Progenitor cell of endocrine pancreas (in vitro differentiated cells): ENCODE data around the gene STAB2. TPM values are rescaled to one million over a fixed set of nuclear protein-coding genes. Genes with fewer than 3 reads are reported as not detected.

Experiments
- DNase-seq: peaks from one replicate; pipeline ENCODE4 v3.0.0; 2021; ENCODE audit warnings: low spot score; ENCODE audit not compliant: unreplicated experiment
- H3K27ac Mint-ChIP-seq: 2 replicates; pipeline ENCODE4 v1.8.0; 2021; ENCODE audit warnings: mild to moderate bottlenecking, moderate library complexity, mixed read lengths
- H3K27me3 Mint-ChIP-seq: 2 replicates; pipeline ENCODE4 v1.8.0; 2021; ENCODE audit warnings: mixed read lengths
- H3K36me3 Mint-ChIP-seq: 2 replicates; pipeline ENCODE4 v1.8.0; 2022; ENCODE audit warnings: mixed read lengths; ENCODE audit not compliant: insufficient read depth
- H3K4me1 Mint-ChIP-seq: 2 replicates; pipeline ENCODE4 v1.8.0; 2021; ENCODE audit warnings: low read depth, mixed read lengths
- H3K4me3 Mint-ChIP-seq: 2 replicates; pipeline ENCODE4 v1.8.0; 2021; ENCODE audit warnings: low read depth, mild to moderate bottlenecking, moderate library complexity, mixed read lengths
- H3K9me3 Mint-ChIP-seq: 2 replicates; pipeline ENCODE4 v1.8.0; 2021; ENCODE audit warnings: low read depth, mixed read lengths
- CTCF ChIP-seq: fragments of 200-600 bp; sonication (generic); IDR thresholded peaks from one replicate; pipeline ENCODE4 v1.5.0; 2021; ENCODE audit warnings: antibody characterized with exemption, mild to moderate bottlenecking; ENCODE audit not compliant: unreplicated experiment
- total RNA-seq: library from RNA; stranded (reverse); gene quantifications from 2 replicates; pipeline ENCODE4 v1.2.1, GENCODE V29; 2021

The STAB2 gene
- total RNA-seq, 1 donor from 2014 or later, result not detected

GRCh38 chr12:103637429-103637828 lies 50.4 kb downstream of the STAB2 start:
- Mint-ChIP-seq H3K4me3 (no peak overlapping the region), H3K27ac (no peak overlapping the region), H3K4me1 (no peaks in the 10 kb centered on the region), H3K9me3 (no peaks in the 10 kb centered on the region), H3K27me3 (peaks cover 4% of the 10 kb centered on the region), H3K36me3 (no peaks in the 10 kb centered on the region)
- DNase-seq, result no peak
- no peak for TF ChIP-seq CTCF

GRCh38 chr12:103639983-103640382 lies 52.9 kb downstream of the STAB2 start:
- no peak overlapping the region for H3K27ac Mint-ChIP-seq
- TF ChIP-seq CTCF, result no peak
- DNase-seq, result no peak

GRCh38 chr12:103640410-103640809 lies 53.3 kb downstream of the STAB2 start:
- H3K4me3 Mint-ChIP-seq, result no peak overlapping the region
- H3K36me3 Mint-ChIP-seq, result no peaks in the 10 kb centered on the region
- DNase-seq, result no peak
- no peak overlapping the region for H3K27ac Mint-ChIP-seq
- H3K4me1 Mint-ChIP-seq, result no peaks in the 10 kb centered on the region
- peaks cover 2% of the 10 kb centered on the region for H3K9me3 Mint-ChIP-seq
- H3K27me3 Mint-ChIP-seq, result peaks cover 4% of the 10 kb centered on the region
- no peak for TF ChIP-seq CTCF

More at GRCh38 chr12:103639983-103640382, 52.9 kb downstream of the STAB2 start:
- Mint-ChIP-seq H3K4me3 (no peak overlapping the region), H3K36me3 (no peaks in the 10 kb centered on the region), H3K27me3 (peaks cover 4% of the 10 kb centered on the region), H3K9me3 (peaks cover 2% of the 10 kb centered on the region), H3K4me1 (no peaks in the 10 kb centered on the region)

GRCh38 chr12:103640831-103641230 lies 53.8 kb downstream of the STAB2 start:
- Mint-ChIP-seq H3K36me3 (no peaks in the 10 kb centered on the region), H3K27me3 (peaks cover 4% of the 10 kb centered on the region), H3K4me3 (no peak overlapping the region), H3K9me3 (peaks cover 2% of the 10 kb centered on the region), H3K4me1 (no peaks in the 10 kb centered on the region), H3K27ac (no peak overlapping the region)
- no peak for TF ChIP-seq CTCF
- DNase-seq, result no peak

- Mint-ChIP-seq H3K9me3 (peaks cover 2% of the 10 kb centered on the region), H3K4me1 (no peaks in the 10 kb centered on the region), H3K27me3 (peaks cover 8% of the 10 kb centered on the region), H3K27ac (no peak overlapping the region), H3K4me3 (no peak overlapping the region), H3K36me3 (no peaks in the 10 kb centered on the region)
- TF ChIP-seq CTCF, result no peak
- no peak for DNase-seq
Observed at GRCh38 chr12:103642240-103642864, 55.3 kb downstream of the STAB2 start.
